Nephron (organoid): Measurements from ENCODE around the gene ERMARD.

ENCODE experiments used
- H3K27ac Mint-ChIP-seq, 3 experiments: 2 replicates each; pipeline ENCODE4 v1.8.0; 2020; ENCODE audit warnings: mixed read lengths in 3 of 3, mild to moderate bottlenecking in 2 of 3, moderate library complexity in 1 of 3
- H3K27me3 Mint-ChIP-seq: 2 replicates; pipeline ENCODE4 v1.8.0; 2021; ENCODE audit warnings: low read depth, mild to moderate bottlenecking, moderate library complexity, mixed read lengths
- H3K36me3 Mint-ChIP-seq: 2 replicates; pipeline ENCODE4 v1.8.0; 2020; ENCODE audit warnings: low read depth, mixed read lengths
- H3K4me1 Mint-ChIP-seq: 2 replicates; pipeline ENCODE4 v1.8.0; 2020; ENCODE audit warnings: mixed read lengths
- H3K4me3 Mint-ChIP-seq, 3 experiments: 2 replicates each; pipeline ENCODE4 v1.8.0; 2020; ENCODE audit warnings: mild to moderate bottlenecking in 3 of 3, mixed read lengths in 3 of 3, moderate library complexity in 2 of 3
- H3K9me3 Mint-ChIP-seq: 2 replicates; pipeline ENCODE4 v1.8.0; 2020; ENCODE audit warnings: mixed read lengths
- TF ChIP-seq, protein P1 (sequence below), 3 experiments: fragments of 200-600 bp; sonication (generic); IDR thresholded peaks; one replicate each; pipeline ENCODE4 v1.5.0; 2021; ENCODE audit warnings: antibody characterized with exemption in 3 of 3; ENCODE audit not compliant: unreplicated experiment in 3 of 3

ERMARD gene

DNA sequence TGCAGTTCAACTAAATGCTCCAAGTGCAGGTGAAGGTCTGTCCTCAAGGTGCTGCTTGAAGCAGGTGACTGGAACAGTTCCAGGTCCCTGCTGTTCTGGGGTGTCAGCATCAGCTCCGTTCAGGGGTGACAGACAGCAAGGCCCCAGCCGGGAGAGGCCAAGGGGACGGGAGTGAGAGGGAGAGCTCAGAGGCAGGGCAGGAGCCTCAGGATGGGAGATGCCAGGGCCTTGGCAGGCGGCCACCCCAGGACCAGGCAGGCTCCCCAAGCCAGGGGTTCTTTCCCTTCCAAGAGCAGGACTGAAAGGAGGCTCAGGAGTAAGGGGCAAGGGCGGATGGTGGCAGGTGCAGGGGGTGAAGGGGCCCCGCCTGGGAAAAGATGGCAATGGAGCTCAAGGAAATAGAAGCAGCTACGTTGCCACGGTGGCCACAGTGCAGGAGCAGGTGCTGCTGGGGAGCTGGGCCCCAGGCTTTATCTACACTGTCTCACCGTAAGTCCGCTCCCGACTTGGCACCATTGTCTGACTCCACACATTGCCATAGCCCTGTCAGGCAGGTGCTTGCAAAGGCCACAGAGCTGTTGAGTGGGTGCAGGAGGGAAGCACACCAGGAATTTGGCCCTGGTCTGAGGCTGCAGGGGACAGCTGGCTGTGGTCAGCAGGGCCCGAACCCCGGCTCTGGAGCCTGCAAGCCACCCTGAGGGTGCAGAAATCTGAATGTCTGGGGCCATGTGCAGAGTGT lies 43.1 kb downstream of the ERMARD start:
- Mint-ChIP-seq H3K4me3 (no peak overlapping the region), H3K27ac (no peak overlapping the region), H3K27me3 (peaks cover 20% of the 10 kb centered on the region), H3K36me3 (no peaks in the 10 kb centered on the region), H3K9me3 (no peaks in the 10 kb centered on the region), H3K4me1 (peaks cover 23% of the 10 kb centered on the region)
- TF ChIP-seq, protein P1, sequence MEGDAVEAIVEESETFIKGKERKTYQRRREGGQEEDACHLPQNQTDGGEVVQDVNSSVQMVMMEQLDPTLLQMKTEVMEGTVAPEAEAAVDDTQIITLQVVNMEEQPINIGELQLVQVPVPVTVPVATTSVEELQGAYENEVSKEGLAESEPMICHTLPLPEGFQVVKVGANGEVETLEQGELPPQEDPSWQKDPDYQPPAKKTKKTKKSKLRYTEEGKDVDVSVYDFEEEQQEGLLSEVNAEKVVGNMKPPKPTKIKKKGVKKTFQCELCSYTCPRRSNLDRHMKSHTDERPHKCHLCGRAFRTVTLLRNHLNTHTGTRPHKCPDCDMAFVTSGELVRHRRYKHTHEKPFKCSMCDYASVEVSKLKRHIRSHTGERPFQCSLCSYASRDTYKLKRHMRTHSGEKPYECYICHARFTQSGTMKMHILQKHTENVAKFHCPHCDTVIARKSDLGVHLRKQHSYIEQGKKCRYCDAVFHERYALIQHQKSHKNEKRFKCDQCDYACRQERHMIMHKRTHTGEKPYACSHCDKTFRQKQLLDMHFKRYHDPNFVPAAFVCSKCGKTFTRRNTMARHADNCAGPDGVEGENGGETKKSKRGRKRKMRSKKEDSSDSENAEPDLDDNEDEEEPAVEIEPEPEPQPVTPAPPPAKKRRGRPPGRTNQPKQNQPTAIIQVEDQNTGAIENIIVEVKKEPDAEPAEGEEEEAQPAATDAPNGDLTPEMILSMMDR (IDR thresholded peaks at IDR 0.05; ENCODE audit: unreplicated experiment in 3 of 3): no peak

DNA sequence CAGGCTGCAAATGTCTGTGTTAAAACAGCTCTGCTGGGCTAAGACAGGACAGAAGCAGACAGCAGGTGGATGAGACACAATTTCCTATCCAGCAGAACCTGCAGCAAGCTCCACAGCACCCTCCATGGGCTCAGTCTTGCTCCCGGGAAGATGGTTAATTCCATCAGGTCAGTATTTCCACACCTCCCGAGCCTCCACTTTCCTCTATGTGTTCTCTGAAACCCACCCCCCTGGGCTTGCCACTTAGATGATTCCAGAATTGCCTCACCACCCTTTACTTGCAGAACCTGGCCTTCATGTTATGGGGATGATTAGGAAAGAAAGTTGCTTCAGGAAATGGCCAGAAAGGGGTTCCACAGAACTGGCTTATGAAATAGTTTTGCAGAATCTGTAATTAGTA lies 43.8 kb downstream of the ERMARD start:
- Mint-ChIP-seq H3K4me3 (no peak overlapping the region), H3K27me3 (peaks cover 20% of the 10 kb centered on the region), H3K27ac (no peak overlapping the region), H3K9me3 (no peaks in the 10 kb centered on the region), H3K4me1 (peaks cover 19% of the 10 kb centered on the region), H3K36me3 (no peaks in the 10 kb centered on the region)
- TF ChIP-seq, protein P1 (IDR thresholded peaks at IDR 0.05; ENCODE audit: unreplicated experiment in 3 of 3): no peak

DNA sequence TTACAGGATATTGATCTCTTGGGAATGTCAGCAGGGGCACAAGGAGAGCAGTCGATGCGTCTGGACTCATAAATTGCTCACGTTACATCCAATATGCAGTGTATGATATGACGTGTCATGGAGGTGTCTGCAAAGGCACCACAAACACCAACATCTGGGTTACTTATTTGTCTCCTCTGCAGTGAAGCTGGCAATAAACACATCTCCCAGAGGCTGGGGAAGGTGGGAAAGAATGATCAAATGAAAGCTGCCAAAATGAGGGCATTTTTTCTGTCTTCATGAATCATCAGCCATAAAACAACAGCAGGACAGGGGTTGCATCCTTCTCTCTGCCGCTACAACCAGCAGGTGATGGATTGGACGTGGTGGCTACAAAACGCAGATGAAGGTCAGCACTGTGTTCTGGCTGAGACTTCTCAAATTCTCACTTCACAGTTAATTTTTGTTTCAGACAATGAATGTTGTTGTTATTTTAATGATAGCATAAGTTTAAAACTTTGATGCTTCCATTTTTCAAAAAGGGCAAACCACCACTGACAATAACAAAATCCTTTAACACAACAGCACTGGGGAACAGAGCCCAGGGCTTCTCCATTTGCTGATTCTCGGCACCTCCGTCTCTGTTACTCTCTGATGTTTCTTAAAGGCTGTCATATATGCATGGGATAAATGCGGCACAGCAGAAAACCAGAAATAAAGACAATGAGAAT lies 47.5 kb downstream of the ERMARD start:
- Mint-ChIP-seq H3K4me3 (no peak overlapping the region), H3K27me3 (peaks cover 17% of the 10 kb centered on the region), H3K4me1 (peaks cover 7% of the 10 kb centered on the region), H3K27ac (no peak overlapping the region), H3K9me3 (no peaks in the 10 kb centered on the region), H3K36me3 (no peaks in the 10 kb centered on the region)
- TF ChIP-seq, protein P1 (IDR thresholded peaks at IDR 0.05; ENCODE audit: unreplicated experiment in 3 of 3): no peak

DNA sequence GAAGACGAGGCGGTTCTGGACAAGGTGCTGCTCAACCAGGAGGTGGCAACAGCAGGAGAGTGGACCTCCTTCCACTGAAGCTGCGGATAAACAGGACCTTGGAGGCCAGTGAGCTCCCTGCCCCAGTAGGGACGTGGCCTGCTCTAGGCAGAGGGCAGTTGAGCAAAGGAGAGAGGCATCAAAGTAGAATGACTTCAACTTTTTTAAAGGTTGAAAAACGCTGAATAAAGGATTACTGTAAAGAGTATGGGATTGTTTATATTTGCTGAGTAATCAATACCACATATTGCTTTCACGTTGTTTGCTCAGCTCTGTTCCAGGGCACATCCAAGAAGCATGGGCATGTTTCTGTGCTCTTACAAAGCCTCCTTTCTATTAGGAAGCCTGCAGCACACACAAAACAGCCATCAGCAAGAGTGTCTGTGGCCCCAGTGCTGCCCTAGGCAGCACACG lies 48.1 kb downstream of the ERMARD start:
- H3K4me1 Mint-ChIP-seq: peaks cover 7% of the 10 kb centered on the region
- no peak overlapping the region for H3K27ac Mint-ChIP-seq
- no peaks in the 10 kb centered on the region for H3K9me3 Mint-ChIP-seq

DNA sequence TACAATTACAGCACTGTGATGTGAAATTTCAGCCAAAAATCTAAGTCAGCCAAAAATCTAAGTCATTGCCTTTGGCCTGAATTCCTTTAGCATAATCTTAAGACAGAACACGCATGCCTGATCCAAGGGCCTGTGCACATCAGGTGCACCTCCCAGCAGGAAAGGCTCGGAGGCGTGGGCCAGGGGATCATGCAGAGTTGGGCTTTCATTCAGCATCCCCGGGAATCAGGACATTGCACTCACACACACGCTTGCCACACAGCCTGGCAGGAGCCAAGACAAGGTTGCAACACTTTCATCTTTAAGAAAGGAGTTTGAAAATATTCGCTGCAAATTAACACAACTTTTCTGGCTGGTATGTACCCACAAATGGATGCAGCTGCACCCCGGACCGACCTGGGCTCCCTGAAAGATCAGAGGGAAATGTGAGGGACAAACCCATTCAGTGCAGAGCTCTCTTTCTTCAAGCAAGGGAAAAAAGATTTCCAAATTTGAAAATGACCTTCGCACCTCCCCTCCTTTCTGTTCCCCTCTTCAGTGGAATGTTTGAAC lies 48.8 kb downstream of the ERMARD start:
- H3K4me1 Mint-ChIP-seq: peaks cover 7% of the 10 kb centered on the region
- peaks cover 21% of the 10 kb centered on the region for H3K27me3 Mint-ChIP-seq
- H3K36me3 Mint-ChIP-seq: no peaks in the 10 kb centered on the region
- TF ChIP-seq, protein P1 (IDR thresholded peaks at IDR 0.05; ENCODE audit: unreplicated experiment in 3 of 3): no peak
- H3K9me3 Mint-ChIP-seq: no peaks in the 10 kb centered on the region
- H3K27ac Mint-ChIP-seq: peak overlapping the region; percentile 19 to 45 (median 26)
- H3K4me3 Mint-ChIP-seq: no peak overlapping the region

More for the DNA sequence above, 48.1 kb downstream of the ERMARD start:
- no peak overlapping the region for H3K4me3 Mint-ChIP-seq
- peaks cover 18% of the 10 kb centered on the region for H3K27me3 Mint-ChIP-seq
- H3K36me3 Mint-ChIP-seq: no peaks in the 10 kb centered on the region
- TF ChIP-seq, protein P1 (IDR thresholded peaks at IDR 0.05; ENCODE audit: unreplicated experiment in 3 of 3): no peak
